Measurements from ENCODE around the gene SYDE1.

SYDE1 gene

DNA sequence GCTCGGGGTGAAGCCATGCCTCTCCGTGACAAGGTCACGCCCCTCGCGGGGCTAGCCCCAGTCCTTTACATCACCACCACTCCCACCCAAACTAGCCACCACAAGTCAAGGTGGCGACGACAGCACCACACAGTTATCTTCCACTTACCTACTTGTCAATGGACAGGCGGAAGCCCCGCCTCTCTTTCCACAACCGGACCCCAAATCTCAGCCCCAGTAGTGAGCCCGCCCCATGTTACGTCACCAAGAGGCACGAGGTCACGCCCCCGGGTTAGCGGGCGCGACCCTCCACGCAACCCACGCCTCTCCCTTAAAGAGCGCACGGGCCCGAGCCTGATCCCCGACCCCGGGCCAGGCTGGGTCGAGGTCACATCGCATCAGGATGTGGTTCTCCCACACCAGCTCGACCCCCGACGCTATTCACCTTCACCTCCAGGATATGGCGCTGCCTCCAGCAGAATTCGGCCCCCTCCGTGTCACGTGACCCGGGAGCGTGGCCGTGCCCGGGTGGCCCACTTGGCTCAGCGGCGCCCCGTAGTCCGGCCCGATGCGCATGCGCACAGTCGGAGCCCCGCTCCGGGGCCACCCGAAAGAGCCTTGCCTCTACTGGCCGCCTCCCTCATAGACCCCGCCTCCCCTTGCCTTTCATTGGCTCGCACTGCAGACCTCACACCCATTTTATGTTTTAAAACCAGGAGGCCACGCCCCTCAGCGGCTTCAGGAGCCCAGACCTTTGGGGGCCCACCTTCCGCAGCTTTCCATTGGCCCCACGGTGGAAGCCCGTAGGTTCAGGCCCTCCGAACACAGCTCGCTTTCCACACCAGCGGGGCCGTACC is 18.2 kb downstream of the SYDE1 start:
- peak; percentile 94 to 99 (median 95) for DNase-seq

DNA sequence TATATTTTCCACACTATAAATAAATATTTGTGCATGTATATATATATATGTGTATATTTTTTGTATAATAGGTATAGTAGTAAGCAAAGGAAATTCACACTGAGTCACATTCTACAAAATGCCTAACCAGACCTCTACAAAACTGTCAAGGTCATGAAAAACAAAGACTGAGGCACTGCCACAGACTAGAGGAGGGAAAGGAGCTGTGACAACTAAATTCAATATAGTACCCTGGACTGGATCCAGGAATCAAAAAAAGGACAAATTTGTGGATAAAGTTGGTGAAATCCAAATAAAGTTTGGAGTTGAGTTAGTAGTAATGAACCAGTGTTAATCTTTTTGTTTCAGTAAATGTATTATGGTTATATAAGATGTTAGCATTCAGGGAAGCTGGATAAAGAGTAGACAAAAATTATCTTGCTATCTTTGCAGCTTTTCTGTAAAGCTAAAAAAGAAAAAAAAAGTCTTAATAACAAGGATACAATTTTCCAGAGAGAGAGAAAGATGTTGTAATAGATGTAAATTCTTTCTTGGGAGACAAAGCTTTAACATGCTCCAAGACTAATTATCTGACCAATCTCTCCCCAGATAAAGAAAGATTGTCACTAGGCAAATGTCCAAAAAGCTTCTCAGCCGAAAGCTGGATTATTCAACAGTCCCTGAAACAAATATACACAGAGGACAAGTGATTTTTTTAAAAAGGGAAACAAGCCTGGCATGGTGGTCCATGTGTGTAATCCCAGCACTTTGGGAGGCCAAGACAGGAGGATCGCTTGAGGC is 19.1 kb downstream of the SYDE1 start:
- DNase-seq, result no peak

- DNase-seq, result no peak
Observed at GRCh38 chr19:15128162-15128770, 21.1 kb downstream of the SYDE1 start.

DNA sequence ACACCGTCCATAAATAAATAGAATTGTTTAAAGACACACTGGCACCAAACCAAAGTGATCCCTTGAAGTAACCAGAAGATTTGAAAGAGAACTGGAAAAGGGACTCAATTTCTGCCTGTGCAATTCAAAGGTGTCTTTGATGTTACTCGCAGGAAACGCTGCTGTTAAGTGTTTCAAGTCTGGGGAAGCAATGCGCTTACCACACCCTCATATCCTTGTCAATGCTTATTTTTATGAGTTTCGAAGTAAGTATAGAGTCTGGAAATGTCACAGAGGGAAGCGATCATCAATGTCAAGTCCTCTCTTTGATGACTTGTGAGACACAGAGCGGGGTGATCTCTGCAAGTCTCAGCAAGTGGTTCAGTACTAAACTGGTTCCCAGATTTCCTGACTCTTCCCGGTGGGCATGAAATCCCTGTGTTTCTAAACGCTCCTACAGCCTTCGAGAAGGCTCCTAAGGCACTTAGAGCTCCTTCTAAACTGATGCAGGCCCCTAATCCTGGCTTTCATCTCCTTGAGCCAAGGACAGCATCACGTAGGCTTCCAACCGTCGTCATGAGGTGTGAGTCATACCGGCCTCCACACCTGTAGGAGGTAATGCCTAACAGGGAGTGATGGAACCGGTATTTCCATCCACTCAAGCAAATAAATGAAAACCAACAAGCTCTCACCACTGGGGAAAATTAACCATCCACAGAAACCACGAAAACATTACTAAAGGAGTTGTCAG is 22.8 kb downstream of the SYDE1 start:
- peak in 1 of 5 donors; percentile 25 for DNase-seq

DNA sequence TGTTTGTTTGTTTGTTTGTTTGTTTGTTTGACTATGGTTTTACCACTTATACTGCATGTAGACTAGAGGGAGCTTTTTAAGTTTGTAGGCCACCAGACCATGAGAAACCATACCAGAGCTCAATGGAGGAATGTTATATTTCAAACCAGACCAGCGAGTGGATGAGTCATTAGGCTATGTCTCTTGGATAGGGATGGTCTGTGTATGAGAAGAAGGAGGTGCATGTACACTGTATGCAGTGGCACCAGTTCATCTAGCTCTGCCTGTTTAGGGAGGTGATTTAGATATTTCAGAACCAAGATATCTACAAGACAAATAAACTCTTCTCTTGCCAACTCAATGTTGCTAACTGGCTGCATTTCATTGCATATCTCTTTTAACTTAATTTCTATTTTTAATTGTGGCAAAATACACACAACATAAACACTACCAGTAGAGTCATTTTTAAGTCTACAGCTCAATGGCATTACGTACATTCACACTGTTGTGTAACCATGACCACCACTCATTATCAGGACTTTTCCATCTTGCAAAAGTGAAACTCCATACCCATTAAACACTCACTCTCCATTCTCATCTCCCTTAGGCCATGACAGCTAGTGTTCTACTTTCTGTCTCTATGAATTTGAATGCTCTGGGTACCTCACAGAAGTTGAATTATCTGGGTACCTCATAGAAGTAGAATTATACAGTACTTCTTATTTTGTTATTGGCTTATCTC is 29.2 kb downstream of the SYDE1 start:
- DNase-seq, result no peak

DNA sequence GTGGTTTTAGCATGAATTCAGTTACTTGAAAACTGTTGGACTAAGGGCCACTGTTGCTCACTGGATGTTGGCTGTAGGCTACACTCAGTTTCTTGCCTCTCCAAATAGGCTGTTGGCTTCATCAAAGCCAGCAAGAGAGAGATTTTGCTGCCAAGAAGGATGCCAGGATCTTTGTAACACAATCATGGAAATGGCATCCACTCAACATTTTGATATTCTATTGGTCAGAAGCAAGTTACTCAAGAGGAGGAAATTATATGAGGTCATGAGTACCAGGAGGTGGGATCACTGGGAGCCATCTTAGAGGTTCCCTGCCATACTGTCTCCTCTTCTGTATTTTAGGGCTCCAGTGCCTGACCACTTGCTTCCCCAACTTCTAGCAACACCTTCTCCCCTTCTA is 30.6 kb downstream of the SYDE1 start:
- DNase-seq, result no peak

- no peak for DNase-seq
Observed at GRCh38 chr19:15138427-15138826, 31.2 kb downstream of the SYDE1 start.

GRCh38 chr19:15141143-15141542 is 33.9 kb downstream of the SYDE1 start:
- DNase-seq, result no peak

DNA sequence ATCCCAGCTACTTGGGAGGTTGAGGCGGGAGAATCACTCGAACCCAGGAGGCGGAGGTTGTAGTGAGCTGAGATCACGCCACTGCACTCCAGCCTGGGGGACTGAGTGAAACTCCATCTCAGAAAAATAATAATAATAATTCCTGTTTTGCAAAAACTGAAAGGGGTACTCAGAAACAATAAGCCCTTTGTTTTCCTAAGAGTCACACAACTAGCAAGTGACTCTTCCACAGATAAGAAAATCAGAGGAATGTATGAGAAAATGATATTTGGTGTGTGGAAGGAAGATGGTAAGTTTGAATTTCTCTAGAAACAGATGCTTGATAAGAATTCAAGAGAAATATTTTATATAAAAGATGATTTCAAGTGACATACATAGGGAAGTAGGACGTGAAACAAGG is 35.1 kb downstream of the SYDE1 start:
- DNase-seq, result no peak

DNA sequence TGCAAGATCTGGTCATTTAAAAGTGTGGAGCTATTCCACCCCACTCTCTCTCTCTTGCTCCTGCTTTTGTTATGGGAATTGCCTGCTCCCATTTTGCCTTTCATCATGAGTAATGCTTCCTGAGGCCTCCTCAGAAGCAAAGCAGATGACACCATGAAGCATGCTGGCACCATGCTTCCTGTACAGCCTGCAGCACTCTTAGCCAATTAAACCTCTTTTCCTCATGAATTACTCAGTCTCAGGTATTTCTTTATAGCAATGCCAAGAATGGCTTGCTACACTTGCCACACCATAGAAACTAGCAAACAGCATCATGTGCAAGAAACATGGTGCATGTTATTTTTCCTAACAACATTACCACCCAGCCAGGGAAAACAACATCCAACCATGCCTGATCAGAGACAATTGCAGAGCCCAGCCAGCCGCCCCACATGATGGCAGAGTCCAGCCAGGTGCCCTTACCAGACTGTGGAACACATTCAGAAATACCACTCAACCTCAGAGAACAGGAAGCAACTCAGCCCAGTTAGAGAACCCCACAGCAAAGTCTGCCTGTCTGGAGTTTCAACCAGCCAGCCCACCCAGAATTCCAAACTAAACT is 36.9 kb downstream of the SYDE1 start:
- no peak for DNase-seq

GRCh38 chr19:15147090-15147489 is 39.9 kb downstream of the SYDE1 start:
- DNase-seq, result no peak

- no peak for DNase-seq
Observed at GRCh38 chr19:15149737-15150136, 42.5 kb downstream of the SYDE1 start.

GRCh38 chr19:15154002-15154612 is 46.9 kb downstream of the SYDE1 start:
- peak in 1 of 5 donors; percentile 28 for DNase-seq

DNA sequence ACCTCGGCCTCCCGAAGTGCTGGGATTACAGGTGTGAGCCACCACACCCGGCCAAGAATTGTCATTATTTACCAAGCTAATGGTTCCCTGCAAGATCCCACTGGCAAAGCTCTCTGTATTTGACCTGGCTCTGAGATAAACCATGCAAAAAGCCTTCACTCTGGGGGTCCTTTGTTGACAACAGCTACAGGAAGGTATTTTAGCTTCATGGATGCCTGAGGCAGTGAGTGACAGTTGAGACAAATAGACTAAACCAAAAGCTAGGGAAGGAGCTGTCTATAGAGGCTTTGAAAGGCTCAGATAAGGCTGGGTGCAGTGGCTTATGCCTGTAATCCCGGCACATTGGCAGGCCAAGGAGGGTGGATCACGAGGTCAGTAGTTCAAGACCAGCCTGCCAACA is 48.1 kb downstream of the SYDE1 start:
- no peak for DNase-seq

GRCh38 chr19:15156391-15156790 is 49.2 kb downstream of the SYDE1 start:
- no peak for DNase-seq

DNA sequence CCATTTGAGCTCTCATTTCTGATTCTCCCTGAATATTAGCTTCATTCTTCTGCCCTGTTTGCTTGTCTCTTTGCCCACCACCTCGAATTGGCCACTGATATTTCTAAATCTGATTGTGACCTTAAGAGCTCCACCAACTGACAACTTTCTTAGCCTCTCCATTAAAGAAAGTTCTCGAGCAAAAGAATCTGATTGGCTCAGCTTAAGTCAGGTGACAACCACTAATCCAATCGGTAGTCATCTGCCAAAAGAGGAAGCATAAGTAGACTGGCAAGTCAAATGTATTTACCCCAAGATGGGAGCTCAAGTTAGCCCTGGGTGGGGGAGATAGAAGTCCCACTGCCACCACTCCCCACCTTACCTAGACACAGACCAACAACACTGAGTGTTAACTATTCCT is 52.0 kb downstream of the SYDE1 start:
- DNase-seq, result no peak

- DNase-seq, result no peak
Observed at GRCh38 chr19:15161028-15161984, 54.1 kb downstream of the SYDE1 start.
